ENCODE measurements around the gene RILPL1. TPM values are rescaled to one million over a fixed set of nuclear protein-coding genes. Genes with fewer than 3 reads are reported as not detected.

RILPL1 gene
- polyA plus RNA-seq, 1 donor (not counting 4 experiments of a cell fraction or from before 2014, with no cell fraction given): 17.0 TPM

GRCh38 chr12:123498126-123498825 is 35.2 kb downstream of the RILPL1 start:
- Histone ChIP-seq H3K79me2 (ENCODE audit: control insufficient read depth, insufficient read depth, low read length) (no peaks in the 10 kb centered on the region), H3K36me3 (ENCODE audit: control insufficient read depth in 2 of 2, extremely low read depth in 1 of 2, insufficient read depth in 2 of 2, low read length in 2 of 2) (peaks cover 5 to 16% of the 10 kb centered on the region in 2 experiments), H3K4me1 (ENCODE audit: control insufficient read depth, extremely low read depth, insufficient read depth, low read length) (no peaks in the 10 kb centered on the region), H3K9me3 (ENCODE audit: control insufficient read depth, low read depth, low read length) (no peaks in the 10 kb centered on the region), H3K9ac (ENCODE audit: control insufficient read depth, extremely low read depth, insufficient read depth, low read length) (no peak overlapping the region), H4K20me1 (ENCODE audit: control insufficient read depth, extremely low read depth, insufficient read depth, low read length) (no peaks in the 10 kb centered on the region), H3K4me2 (ENCODE audit: control insufficient read depth, extremely low read depth, insufficient read depth, low read depth, low read length) (no peak overlapping the region), H3K27me3 (ENCODE audit: control insufficient read depth, extremely low read depth, insufficient read depth, low read length) (no peaks in the 10 kb centered on the region), H3K9me1 (ENCODE audit: control insufficient read depth, extremely low read depth, insufficient read depth, low read length) (no peaks in the 10 kb centered on the region), H2AFZ (ENCODE audit: control insufficient read depth, low read length) (no peak overlapping the region), H3K27ac (ENCODE audit: control insufficient read depth, insufficient read depth, low read length) (no peak overlapping the region), H3K4me3 (ENCODE audit: control insufficient read depth in 2 of 3, extremely low read depth in 1 of 3, insufficient read depth in 2 of 3, low read depth in 1 of 3, low read length in 3 of 3) (no peak overlapping the region)
- no peak for TF ChIP-seq EZH2 (IDR thresholded peaks at IDR 0.05; ENCODE audit: low read length)
- no peak for TF ChIP-seq CTCF (optimal IDR thresholded peaks at IDR 0.05 in 1 of 3, IDR thresholded peaks at IDR 0.05 in 1 of 3, conservative IDR thresholded peaks at IDR 0.05 in 1 of 3; ENCODE audit: extremely low read depth in 1 of 3, insufficient read depth in 2 of 3, low read length in 3 of 3)
- dilution Hi-C loops (cut with MboI; ENCODE audit: extremely low pct_ligation_motif_present, low sequenced_read_pairs): no loop called here
- FAIRE-seq (no peak), DNase-seq (ENCODE audit: low read depth, low spot score) (no peak)

GRCh38 chr12:123497065-123497464 is 36.5 kb downstream of the RILPL1 start:
- Histone ChIP-seq H3K79me2 (ENCODE audit: control insufficient read depth, insufficient read depth, low read length) (no peaks in the 10 kb centered on the region), H3K9ac (ENCODE audit: control insufficient read depth, extremely low read depth, insufficient read depth, low read length) (no peak overlapping the region), H2AFZ (ENCODE audit: control insufficient read depth, low read length) (no peak overlapping the region), H3K4me1 (ENCODE audit: control insufficient read depth, extremely low read depth, insufficient read depth, low read length) (no peaks in the 10 kb centered on the region), H3K4me3 (ENCODE audit: control insufficient read depth in 2 of 3, extremely low read depth in 1 of 3, insufficient read depth in 2 of 3, low read depth in 1 of 3, low read length in 3 of 3) (no peak overlapping the region), H3K27me3 (ENCODE audit: control insufficient read depth, extremely low read depth, insufficient read depth, low read length) (no peaks in the 10 kb centered on the region), H3K4me2 (ENCODE audit: control insufficient read depth, extremely low read depth, insufficient read depth, low read depth, low read length) (no peak overlapping the region), H3K9me3 (ENCODE audit: control insufficient read depth, low read depth, low read length) (no peaks in the 10 kb centered on the region), H4K20me1 (ENCODE audit: control insufficient read depth, extremely low read depth, insufficient read depth, low read length) (no peaks in the 10 kb centered on the region), H3K9me1 (ENCODE audit: control insufficient read depth, extremely low read depth, insufficient read depth, low read length) (no peaks in the 10 kb centered on the region), H3K27ac (ENCODE audit: control insufficient read depth, insufficient read depth, low read length) (no peak overlapping the region), H3K36me3 (ENCODE audit: control insufficient read depth in 2 of 2, extremely low read depth in 1 of 2, insufficient read depth in 2 of 2, low read length in 2 of 2) (peaks cover 5 to 16% of the 10 kb centered on the region in 2 experiments)
- no peak for DNase-seq (ENCODE audit: low read depth, low spot score)
- dilution Hi-C loops (cut with MboI; ENCODE audit: extremely low pct_ligation_motif_present, low sequenced_read_pairs): no loop called here
- no peak for FAIRE-seq
- no peak for TF ChIP-seq CTCF (optimal IDR thresholded peaks at IDR 0.05 in 1 of 3, IDR thresholded peaks at IDR 0.05 in 1 of 3, conservative IDR thresholded peaks at IDR 0.05 in 1 of 3; ENCODE audit: extremely low read depth in 1 of 3, insufficient read depth in 2 of 3, low read length in 3 of 3)
